BLaER1 (cell line): ENCODE results near the gene MTMR1.

Experiments used
- H3K27ac ChIP-seq: shearing (Covaris generic); formaldehyde crosslinking; 2 replicates; pipeline ENCODE4 v1.8.1; 2022
- H3K27me3 ChIP-seq: shearing (Covaris generic); formaldehyde crosslinking; 2 replicates; pipeline ENCODE4 v1.8.1; 2022
- H3K36me3 ChIP-seq: shearing (Covaris generic); formaldehyde crosslinking; 2 replicates; pipeline ENCODE4 v1.8.1; 2022
- H3K4me1 ChIP-seq: shearing (Covaris generic); formaldehyde crosslinking; 2 replicates; pipeline ENCODE4 v1.8.1; 2022
- H3K4me2 ChIP-seq: shearing (Covaris generic); formaldehyde crosslinking; 2 replicates; pipeline ENCODE4 v1.8.1; 2022
- H3K4me3 ChIP-seq: shearing (Covaris generic); formaldehyde crosslinking; 2 replicates; pipeline ENCODE4 v1.8.1; 2022
- H3K9ac ChIP-seq: shearing (Covaris generic); formaldehyde crosslinking; 2 replicates; pipeline ENCODE4 v1.8.1; 2022
- H3K9me3 ChIP-seq: shearing (Covaris generic); formaldehyde crosslinking; 2 replicates; pipeline ENCODE4 v1.8.1; 2022
- H4K20me1 ChIP-seq: shearing (Covaris generic); formaldehyde crosslinking; 2 replicates; pipeline ENCODE4 v1.8.1; 2022
- Cebpa-rat ChIP-seq: shearing (Covaris generic); IDR thresholded peaks from 2 replicates; pipeline ENCODE4 v1.8.1; 2022

Gene MTMR1

DNA sequence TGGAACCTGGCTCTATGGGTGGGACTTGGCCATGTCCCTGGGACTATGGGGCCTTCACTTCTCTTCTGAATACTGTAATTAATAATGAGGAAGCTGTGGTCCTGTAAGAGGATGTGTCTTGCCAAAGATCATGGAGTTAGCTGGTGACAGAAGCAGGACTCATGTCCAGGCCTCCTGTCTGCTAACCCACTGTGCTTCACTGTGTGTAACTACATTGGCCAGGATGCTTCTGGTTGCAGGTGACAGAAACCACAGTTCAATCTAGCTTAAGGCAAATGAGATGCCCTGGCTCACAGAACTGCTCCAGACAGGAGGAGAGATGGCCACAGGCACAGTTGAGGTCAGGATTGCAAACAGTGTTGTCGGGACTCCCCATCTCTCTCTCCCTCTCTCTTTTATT, 3.1 kb downstream of the MTMR1 start:
- H3K27me3 ChIP-seq = no peaks in the 10 kb centered on the region
- H3K36me3 ChIP-seq = no peaks in the 10 kb centered on the region
- no peaks in the 10 kb centered on the region for H3K9me3 ChIP-seq
- H3K27ac ChIP-seq = peak overlapping the region; percentile 8; the same call in 1 of the 2 replicates
- H4K20me1 ChIP-seq = 0 out of 2 replicates have a peak, but pooled peaks cover 6% of the 10 kb centered on the region
- no peak overlapping the region for H3K9ac ChIP-seq
- peaks cover 43% of the 10 kb centered on the region for H3K4me1 ChIP-seq
- no peak overlapping the region for H3K4me3 ChIP-seq
- H3K4me2 ChIP-seq = peak overlapping the region; percentile 73
- TF ChIP-seq Cebpa-rat = no peak

GRCh38 chrX:150696866-150697265, 3.7 kb downstream of the MTMR1 start:
- Histone ChIP-seq H3K27me3 (no peaks in the 10 kb centered on the region), H3K4me2 (0 out of 2 replicates have a peak overlapping the region, but pooled peaks have one; percentile 4), H3K27ac (no peak overlapping the region), H3K4me3 (no peak overlapping the region), H3K9ac (no peak overlapping the region), H3K4me1 (peaks cover 38% of the 10 kb centered on the region), H3K9me3 (no peaks in the 10 kb centered on the region), H3K36me3 (no peaks in the 10 kb centered on the region), H4K20me1 (0 out of 2 replicates have a peak, but pooled peaks cover 6% of the 10 kb centered on the region)
- no peak for TF ChIP-seq Cebpa-rat

DNA sequence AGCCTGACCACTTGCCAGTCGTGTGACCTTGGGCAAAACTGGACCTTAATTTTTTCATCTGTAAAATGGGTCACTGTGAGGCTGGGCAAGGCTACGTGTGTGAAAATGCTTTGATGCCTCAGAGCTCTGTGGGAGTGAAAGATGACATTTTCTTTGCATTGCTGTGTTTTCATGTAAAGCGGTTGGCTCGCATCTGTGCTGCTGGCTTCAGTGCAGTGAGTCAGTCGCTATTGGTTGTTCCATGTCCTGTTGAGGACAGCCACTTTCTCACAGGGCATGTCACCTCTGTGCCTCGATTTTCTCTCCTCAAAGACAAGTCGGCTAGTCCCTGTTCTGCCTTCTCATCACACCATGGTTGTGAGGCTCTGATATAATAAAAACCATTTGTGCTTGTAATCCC, 4.4 kb downstream of the MTMR1 start:
- no peak for TF ChIP-seq Cebpa-rat
- Histone ChIP-seq H3K4me2 (no peak overlapping the region), H3K9me3 (no peaks in the 10 kb centered on the region), H3K36me3 (no peaks in the 10 kb centered on the region), H4K20me1 (0 out of 2 replicates have a peak, but pooled peaks cover 6% of the 10 kb centered on the region), H3K9ac (no peak overlapping the region), H3K4me1 (peaks cover 31% of the 10 kb centered on the region), H3K27ac (no peak overlapping the region), H3K27me3 (no peaks in the 10 kb centered on the region), H3K4me3 (no peak overlapping the region)

- peaks cover 31% of the 10 kb centered on the region for H3K4me1 ChIP-seq
- no peak overlapping the region for H3K27ac ChIP-seq
- 0 out of 2 replicates have a peak, but pooled peaks cover 6% of the 10 kb centered on the region for H4K20me1 ChIP-seq
- H3K9me3 ChIP-seq = no peaks in the 10 kb centered on the region
- H3K36me3 ChIP-seq = 0 out of 2 replicates have a peak, but pooled peaks cover under 1% of the 10 kb centered on the region
- no peak overlapping the region for H3K9ac ChIP-seq
- H3K27me3 ChIP-seq = no peaks in the 10 kb centered on the region
- no peak overlapping the region for H3K4me3 ChIP-seq
- no peak for TF ChIP-seq Cebpa-rat
- H3K4me2 ChIP-seq = no peak overlapping the region
These were observed 5.8 kb downstream of the MTMR1 start for GRCh38 chrX:150698981-150699380.

DNA sequence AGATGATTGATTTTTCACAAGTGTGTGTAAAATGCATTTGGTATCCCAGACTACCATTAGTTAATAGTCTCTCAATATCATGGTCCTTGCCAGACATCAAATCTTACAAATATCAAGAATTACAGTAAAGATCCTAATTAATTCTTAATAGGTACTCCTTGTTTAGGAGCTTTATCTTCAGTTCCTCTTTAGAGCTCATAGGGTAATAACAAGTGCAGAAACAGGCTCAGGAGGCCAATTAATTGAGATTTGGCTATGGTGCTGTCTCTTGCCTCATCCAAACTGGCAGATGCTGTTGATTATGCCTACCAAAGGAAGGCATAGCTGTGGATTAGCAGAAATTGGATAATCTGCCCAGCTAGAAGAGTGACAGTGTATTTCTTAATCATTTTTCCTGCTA, 6.9 kb downstream of the MTMR1 start:
- H3K4me2 ChIP-seq = 0 out of 2 replicates have a peak overlapping the region, but pooled peaks have one; percentile 21
- no peak for TF ChIP-seq Cebpa-rat
- peaks cover 21% of the 10 kb centered on the region for H3K4me1 ChIP-seq
- H3K36me3 ChIP-seq = 0 out of 2 replicates have a peak, but pooled peaks cover 6% of the 10 kb centered on the region
- H3K9ac ChIP-seq = no peak overlapping the region
- H4K20me1 ChIP-seq = 0 out of 2 replicates have a peak, but pooled peaks cover 6% of the 10 kb centered on the region
- no peak overlapping the region for H3K27ac ChIP-seq
- H3K27me3 ChIP-seq = no peaks in the 10 kb centered on the region
- no peaks in the 10 kb centered on the region for H3K9me3 ChIP-seq
- no peak overlapping the region for H3K4me3 ChIP-seq

GRCh38 chrX:150701377-150701776, 8.2 kb downstream of the MTMR1 start:
- no peak overlapping the region for H3K27ac ChIP-seq
- no peak overlapping the region for H3K4me2 ChIP-seq
- H4K20me1 ChIP-seq = 0 out of 2 replicates have a peak, but pooled peaks cover 6% of the 10 kb centered on the region
- peaks cover 9% of the 10 kb centered on the region for H3K4me1 ChIP-seq
- no peak overlapping the region for H3K9ac ChIP-seq
- no peak for TF ChIP-seq Cebpa-rat
- no peak overlapping the region for H3K4me3 ChIP-seq
- H3K9me3 ChIP-seq = no peaks in the 10 kb centered on the region
- 0 out of 2 replicates have a peak, but pooled peaks cover 9% of the 10 kb centered on the region for H3K36me3 ChIP-seq
- H3K27me3 ChIP-seq = no peaks in the 10 kb centered on the region

GRCh38 chrX:150702966-150703694, 9.9 kb downstream of the MTMR1 start:
- 0 out of 2 replicates have a peak, but pooled peaks cover 6% of the 10 kb centered on the region for H4K20me1 ChIP-seq
- H3K4me2 ChIP-seq = no peak overlapping the region
- H3K36me3 ChIP-seq = 0 out of 2 replicates have a peak, but pooled peaks cover 9% of the 10 kb centered on the region
- no peak overlapping the region for H3K9ac ChIP-seq
- H3K9me3 ChIP-seq = no peaks in the 10 kb centered on the region
- H3K4me1 ChIP-seq = peaks cover 7% of the 10 kb centered on the region
- no peaks in the 10 kb centered on the region for H3K27me3 ChIP-seq
- H3K27ac ChIP-seq = no peak overlapping the region
- TF ChIP-seq Cebpa-rat = no peak
- no peak overlapping the region for H3K4me3 ChIP-seq

DNA sequence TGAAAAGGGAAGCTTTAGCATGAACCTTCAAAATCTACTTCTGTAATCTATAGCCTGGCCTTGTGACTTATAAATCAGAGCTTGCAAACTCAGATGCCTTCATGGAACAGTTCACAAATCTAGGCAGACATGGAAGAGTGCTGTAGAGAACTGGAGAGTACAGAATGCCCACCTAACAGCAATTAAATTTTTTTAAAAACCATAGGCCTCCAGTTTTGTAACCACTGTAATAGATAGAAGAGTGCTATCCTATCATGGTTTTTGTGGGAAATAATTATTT, 10.4 kb downstream of the MTMR1 start:
- Histone ChIP-seq H3K4me3 (no peak overlapping the region), H3K4me2 (no peak overlapping the region), H3K27ac (no peak overlapping the region), H3K36me3 (0 out of 2 replicates have a peak, but pooled peaks cover 10% of the 10 kb centered on the region), H3K9ac (no peak overlapping the region), H3K9me3 (no peaks in the 10 kb centered on the region), H3K4me1 (peaks cover 7% of the 10 kb centered on the region), H4K20me1 (0 out of 2 replicates have a peak, but pooled peaks cover 6% of the 10 kb centered on the region), H3K27me3 (no peaks in the 10 kb centered on the region)
- no peak for TF ChIP-seq Cebpa-rat

GRCh38 chrX:150704030-150704613, 10.9 kb downstream of the MTMR1 start:
- no peaks in the 10 kb centered on the region for H3K27me3 ChIP-seq
- peaks cover 7% of the 10 kb centered on the region for H3K4me1 ChIP-seq
- H4K20me1 ChIP-seq = 0 out of 2 replicates have a peak, but pooled peaks cover 6% of the 10 kb centered on the region
- no peak overlapping the region for H3K9ac ChIP-seq
- H3K4me3 ChIP-seq = no peak overlapping the region
- H3K4me2 ChIP-seq = no peak overlapping the region
- H3K27ac ChIP-seq = no peak overlapping the region
- 0 out of 2 replicates have a peak, but pooled peaks cover 13% of the 10 kb centered on the region for H3K36me3 ChIP-seq
- TF ChIP-seq Cebpa-rat = no peak
- no peaks in the 10 kb centered on the region for H3K9me3 ChIP-seq

DNA sequence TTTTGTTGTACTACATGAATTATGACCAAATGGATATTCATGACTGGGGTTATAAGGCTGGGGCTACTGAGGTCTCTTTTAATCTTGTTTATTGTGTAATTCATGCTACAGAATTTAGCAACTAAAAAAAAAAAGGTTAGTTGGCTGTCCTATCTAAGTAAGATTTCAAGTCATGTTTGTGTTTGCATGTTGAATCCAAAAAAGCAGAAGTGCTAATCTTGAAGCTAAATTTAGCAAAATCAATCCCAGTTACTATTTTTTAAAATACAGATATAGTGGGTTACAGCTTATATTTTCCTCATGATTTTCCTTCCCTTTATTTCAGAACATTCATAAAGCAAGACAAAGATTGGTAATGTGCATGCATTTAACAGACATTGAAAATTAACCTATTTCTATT, 19.4 kb downstream of the MTMR1 start:
- H3K4me1 ChIP-seq = peaks cover 18% of the 10 kb centered on the region; the same call in 1 of the 2 replicates
- peaks cover 4% of the 10 kb centered on the region; the same call in 1 of the 2 replicates for H4K20me1 ChIP-seq
- no peak overlapping the region for H3K27ac ChIP-seq
- 0 out of 2 replicates have a peak, but pooled peaks cover 4% of the 10 kb centered on the region for H3K36me3 ChIP-seq
- no peak for TF ChIP-seq Cebpa-rat
- H3K4me3 ChIP-seq = no peak overlapping the region
- no peaks in the 10 kb centered on the region for H3K9me3 ChIP-seq
- H3K9ac ChIP-seq = no peak overlapping the region
- no peaks in the 10 kb centered on the region for H3K27me3 ChIP-seq
- peak overlapping the region; percentile 20; the same call in 1 of the 2 replicates for H3K4me2 ChIP-seq
